GM19025 (cell line): ENCODE results near the gene CCER1.

Source experiments
- ATAC-seq: cut with Tn5 transposase; IDR thresholded peaks from one replicate; pipeline ENCODE4 v1.9.1; 2021; ENCODE audit warnings: mild to moderate bottlenecking, low read depth, moderate library complexity; ENCODE audit not compliant: unreplicated experiment

The CCER1 gene

DNA sequence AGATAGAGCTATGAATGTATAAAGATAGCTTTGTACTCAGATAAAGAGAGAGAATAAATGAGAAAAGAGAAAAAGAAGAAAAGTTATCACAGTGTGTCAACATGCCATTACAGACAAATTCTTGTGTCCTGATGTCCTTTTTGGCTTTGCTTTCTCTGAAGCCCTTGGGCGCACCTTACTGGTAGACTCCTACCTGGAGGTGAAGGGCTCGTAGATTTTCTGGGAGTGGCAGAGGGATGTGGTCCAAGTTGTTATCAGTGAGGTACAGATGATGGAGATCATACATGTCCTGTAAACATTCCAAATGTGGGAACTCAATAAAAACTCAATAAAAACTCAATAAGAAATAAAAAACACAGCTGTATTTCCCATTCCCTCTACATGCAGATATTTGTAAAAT lies 14.9 kb upstream of the CCER1 start:
- no peak for ATAC-seq

DNA sequence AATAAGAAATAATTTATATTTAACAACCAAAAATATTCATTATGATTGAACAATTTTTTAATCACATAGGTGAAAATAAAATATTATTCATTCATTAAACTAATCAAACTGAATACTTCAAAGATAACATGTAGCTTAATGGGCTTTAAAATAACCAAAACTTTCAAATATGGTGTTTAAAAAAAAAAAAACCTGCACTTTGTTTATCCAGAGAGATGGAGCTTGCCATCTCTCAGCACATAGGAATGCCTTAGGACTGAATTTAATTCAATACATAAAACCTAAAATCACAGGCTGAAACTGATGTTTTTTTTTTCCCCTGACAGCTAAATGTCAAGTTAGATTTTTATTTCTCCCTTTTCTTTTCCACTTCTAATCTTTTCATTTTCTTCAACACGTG lies 14.4 kb upstream of the CCER1 start:
- ATAC-seq: no peak

DNA sequence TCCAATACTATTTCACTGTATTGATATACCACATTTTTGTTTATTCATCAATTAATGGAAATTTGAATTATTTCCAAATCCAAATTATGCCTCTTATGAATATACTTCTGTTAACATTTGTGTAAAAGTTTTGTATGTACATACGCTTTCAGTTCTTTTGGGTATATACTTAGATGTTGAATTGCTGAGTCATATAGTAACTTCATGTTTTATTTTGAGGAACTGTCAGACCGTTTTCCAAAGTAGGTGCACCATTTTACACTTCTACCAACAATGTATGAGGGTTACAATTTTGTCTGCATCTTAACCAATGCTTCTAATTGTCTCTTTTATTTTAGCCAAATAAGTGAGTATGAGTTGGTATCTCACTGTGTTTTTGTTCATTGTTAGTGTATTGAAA lies 10.2 kb upstream of the CCER1 start:
- ATAC-seq: no peak

DNA sequence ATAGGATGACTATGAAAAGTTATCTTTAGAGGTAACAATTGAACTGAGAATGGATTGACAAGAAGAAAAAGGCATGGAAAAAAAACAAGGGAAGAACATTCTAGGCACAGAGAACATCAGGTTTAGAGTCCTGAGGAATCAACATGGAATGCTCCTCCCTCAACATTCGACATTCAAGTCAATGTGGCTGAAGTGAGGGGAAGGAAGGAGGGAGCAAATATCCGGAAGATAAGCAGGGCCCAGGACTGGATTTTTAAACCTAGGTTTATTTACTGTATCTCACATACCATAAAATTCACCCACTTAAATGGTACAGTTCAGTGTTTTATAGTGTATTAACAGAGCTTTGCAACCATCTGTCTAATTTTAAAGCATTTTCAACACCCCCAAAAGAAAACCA lies 9.6 kb upstream of the CCER1 start:
- ATAC-seq: no peak

GRCh38 chr12:90963946-90964345 lies 9.0 kb upstream of the CCER1 start:
- ATAC-seq: no peak

DNA sequence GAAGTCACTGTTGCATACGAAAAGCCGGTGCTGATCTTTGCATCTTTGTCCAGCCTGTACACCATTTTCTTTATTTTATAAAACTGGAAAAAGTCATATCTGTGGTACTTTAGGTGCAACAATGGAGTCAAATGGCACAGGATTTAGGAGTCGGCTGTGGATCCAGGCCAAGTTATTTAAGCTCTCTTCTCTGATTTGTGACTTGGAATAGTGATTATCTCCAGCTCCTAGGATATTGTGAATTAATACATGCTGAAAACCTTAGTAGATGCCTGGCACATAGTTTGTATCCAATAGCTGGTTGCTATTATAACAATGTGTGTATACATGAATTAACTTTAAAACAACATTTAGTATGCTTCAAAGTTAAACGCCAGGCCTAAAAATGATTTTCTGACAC lies 6.2 kb upstream of the CCER1 start:
- ATAC-seq: no peak

GRCh38 chr12:90959538-90960139 lies 4.7 kb upstream of the CCER1 start:
- ATAC-seq: peak; percentile 66

DNA sequence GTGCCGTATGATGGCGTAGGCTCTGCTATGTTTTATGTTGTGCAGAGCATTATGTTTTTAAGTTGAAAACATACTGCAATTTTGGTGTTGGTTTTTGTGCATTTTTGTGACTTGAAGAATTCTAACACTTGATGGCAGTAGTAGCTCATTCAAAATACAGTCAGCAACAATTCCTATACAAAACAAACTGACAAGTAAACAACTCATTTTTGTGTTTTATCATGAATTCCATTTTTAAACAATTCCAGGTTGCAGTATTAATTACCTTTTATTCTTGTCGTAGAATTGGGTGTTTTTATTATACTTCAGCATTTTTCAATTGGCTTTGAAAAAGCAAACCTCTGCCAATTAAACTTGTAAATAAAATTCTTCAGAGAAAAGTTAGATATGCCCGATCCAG lies 4.1 kb upstream of the CCER1 start:
- no peak for ATAC-seq

DNA sequence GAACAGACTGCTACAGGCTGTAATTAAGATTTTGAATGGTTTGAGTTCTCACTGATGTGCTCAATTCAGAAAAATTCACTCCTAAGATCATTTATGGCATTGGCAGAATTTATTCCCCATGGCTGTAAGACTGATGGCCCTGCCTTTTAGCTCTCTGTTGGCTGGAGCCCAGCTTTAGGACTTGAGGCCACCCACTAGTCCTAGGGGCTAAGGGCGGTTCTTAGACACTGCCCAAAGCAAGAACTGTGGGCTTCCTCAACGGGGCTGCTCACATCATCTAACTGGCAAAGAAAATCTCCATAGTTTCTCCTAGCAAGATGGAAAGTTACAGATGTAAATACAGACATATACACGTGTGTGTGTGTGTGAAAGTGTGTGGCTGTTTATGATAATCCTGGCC lies 3.4 kb upstream of the CCER1 start:
- ATAC-seq: no peak

DNA sequence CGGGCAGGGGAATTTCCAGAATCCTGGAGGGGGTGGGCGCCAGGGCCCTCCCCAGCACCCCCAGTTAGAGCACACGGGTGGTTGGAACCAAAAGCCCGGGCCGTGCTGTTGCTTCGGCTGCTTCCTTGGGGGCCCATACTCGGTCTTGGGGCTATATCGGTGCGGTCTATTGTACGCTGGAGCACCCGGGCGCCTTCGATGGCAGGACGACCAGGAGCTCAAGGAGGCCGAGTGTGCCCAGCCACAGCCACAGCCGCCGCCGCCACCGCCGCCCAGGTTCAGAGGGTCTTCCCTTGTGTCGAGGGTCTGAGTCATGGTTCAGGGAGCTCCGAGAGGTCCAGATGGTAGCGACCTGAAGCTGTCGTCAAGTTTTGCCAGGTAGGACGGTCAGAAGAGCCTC lies 548 bp downstream of the CCER1 start:
- ATAC-seq: no peak

GRCh38 chr12:90953956-90954421 lies 987 bp downstream of the CCER1 start:
- no peak for ATAC-seq

- ATAC-seq: no peak
These were observed 3.4 kb downstream of the CCER1 start for GRCh38 chr12:90951432-90952105.

DNA sequence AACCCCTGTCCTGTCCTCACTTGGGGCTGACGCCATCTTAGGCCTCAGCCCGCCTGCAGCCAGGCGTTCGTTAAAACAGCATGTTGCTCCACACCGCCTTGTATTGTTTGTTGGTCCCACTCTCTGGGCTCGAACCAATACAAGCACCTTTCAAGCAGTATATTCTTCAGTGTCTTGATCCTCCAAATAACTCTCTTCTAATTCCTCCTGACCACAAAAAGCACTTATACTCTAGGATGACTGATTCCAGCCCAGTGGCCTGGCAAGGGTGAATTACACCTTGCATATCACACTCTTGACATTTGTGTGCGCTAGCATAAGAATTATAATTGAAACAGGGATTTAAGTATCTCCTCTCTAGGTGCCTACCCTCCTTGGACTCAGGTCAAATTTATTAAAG lies 7.1 kb downstream of the CCER1 start:
- ATAC-seq: no peak

DNA sequence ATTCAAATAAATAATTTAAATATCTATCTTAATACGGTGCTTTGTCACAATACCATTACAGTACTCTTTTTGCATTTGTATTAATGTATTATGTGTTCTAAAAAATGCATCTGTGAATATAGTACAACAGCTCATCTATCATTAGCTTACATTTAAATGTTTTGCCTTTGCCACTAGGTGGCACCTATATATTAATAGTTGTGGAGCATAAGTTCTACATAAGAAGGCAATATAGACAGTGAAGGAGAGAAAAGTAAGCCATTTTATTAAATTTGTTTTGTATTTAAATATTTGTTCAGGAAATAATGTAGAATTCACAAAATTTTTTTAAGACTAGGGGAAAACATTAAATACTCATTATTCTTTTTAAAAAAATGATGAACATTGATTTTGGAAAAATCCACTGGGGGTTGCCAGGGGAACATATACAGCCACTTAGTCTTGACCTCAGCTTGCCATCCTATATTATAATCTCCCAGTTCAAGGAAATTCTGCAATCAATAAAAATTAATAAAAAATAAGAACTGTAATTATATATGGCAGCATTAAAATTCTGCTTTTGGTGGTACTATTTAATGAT lies 9.8 kb downstream of the CCER1 start:
- ATAC-seq: no peak

GRCh38 chr12:90943255-90943654 lies 11.7 kb downstream of the CCER1 start:
- no peak for ATAC-seq

- ATAC-seq: peak; percentile 61
These were observed 14.0 kb downstream of the CCER1 start for GRCh38 chr12:90940872-90941499.

DNA sequence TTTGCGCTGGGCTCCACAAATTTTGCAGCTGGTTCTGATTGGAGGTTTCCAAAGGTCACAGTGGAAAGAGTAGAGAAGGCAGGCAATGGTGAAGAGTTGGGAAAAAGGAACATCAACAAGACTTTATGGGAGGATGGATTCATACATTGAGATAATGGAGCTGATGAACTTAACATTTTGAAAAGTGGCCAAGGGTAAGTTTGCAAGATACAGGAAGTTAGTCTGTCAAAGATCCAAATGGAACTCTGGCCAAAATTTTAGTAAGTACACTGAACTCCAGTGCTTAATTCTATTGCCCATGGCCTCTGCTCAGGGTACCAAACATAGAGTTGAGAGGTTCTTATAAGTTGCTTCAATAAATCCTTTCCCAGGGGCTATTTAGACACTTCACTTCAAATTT lies 15.6 kb downstream of the CCER1 start:
- no peak for ATAC-seq

DNA sequence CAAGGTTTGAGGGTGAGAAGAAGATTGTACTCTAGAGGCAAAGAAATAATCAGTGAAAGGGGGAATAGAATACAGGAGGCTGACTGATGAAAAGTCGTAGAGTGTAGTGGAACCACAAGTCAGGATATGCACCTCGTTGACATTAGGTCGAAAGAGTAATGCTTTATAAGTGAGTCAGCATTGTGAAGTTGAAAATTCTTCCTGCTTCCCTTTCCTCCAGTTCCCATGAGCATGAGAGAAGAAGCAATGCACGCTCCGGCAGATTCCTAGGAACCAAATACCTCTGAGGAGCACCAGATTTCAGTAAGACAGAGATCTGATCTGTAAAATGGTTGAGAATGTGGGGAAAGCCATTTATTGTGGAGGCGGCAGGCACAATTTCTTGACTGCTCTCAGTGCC lies 16.5 kb downstream of the CCER1 start:
- ATAC-seq: no peak

DNA sequence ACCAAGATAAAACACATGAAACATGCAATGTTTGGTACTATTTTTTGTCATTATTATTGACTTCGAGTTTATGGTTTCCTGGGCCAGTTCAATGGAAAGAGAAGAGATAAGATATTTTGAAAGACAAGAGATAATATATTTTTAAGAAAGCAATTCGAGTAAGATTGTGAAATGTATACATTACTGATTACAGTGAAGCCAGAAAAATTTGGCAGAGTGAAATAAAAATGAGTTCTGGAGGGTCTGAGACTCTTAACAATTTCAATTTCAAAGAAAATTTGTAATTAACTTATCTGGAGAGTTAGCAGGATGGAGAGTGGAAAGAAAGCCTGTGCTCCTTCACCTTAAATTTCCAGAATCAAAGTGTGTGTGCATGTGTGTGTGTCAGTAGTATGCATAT lies 17.3 kb downstream of the CCER1 start:
- ATAC-seq: no peak

GRCh38 chr12:90936230-90937005 lies 18.6 kb downstream of the CCER1 start:
- ATAC-seq: no peak

- no peak for ATAC-seq
These were observed 29.4 kb downstream of the CCER1 start for GRCh38 chr12:90925562-90925961.
